HS-5 (cell line): Measurements from ENCODE around the gene FLRT3.

Experiments used
- DNase-seq: peaks from one replicate; pipeline ENCODE4 v3.0.0-alpha.2; 2012; ENCODE audit warnings: low read depth

The FLRT3 gene

DNA sequence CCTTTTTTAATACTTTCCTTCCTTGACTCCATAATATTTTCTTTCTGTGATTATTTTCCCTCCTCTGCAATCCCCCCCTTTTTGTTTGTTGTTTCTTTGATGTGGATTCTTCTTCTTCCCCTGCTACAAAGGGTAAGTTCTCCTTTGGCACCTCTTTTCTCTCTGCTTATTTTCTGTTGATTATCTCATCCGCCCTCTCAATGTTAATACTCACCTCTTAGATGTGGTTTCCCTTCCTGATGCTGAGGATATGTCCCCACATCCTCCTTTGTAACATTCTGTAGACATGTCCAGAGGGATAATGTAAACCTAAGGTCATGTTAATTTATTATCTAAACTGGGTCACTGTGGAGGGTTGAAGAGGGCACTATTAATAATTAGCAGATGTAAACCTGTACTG lies 17.7 kb downstream of the FLRT3 start:
- no peak for DNase-seq

DNA sequence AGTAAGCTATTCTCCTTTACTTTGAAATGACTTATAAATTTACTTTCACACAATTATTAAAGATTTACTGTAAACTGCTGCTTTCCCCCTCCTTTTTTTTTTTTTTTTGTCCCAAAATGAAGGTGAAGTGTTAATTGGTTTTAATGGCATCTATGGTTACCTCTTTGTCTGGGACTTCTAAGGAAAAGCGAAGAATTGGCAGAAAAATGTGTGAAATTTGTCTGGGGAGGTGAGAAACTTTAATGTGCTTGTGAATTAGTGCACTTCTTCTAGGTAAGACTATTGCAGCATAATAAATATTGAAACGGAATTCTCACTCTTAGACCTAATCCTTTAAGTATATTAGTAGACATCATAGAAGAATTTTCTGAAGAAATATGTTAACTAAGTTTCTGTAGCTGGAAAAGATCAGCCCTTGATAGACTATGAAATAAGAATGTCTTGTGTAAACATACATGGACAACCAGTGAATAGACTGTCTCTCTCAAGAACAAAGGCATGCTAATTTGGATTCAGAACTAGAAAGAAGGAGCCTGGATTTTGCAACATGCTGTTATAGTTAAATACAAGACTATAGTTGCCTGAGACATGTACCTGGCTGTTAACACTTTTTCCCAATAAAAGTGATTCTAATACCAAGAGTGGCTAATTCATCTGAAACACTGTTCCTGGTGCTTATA lies 23.9 kb downstream of the FLRT3 start:
- no peak for DNase-seq

DNA sequence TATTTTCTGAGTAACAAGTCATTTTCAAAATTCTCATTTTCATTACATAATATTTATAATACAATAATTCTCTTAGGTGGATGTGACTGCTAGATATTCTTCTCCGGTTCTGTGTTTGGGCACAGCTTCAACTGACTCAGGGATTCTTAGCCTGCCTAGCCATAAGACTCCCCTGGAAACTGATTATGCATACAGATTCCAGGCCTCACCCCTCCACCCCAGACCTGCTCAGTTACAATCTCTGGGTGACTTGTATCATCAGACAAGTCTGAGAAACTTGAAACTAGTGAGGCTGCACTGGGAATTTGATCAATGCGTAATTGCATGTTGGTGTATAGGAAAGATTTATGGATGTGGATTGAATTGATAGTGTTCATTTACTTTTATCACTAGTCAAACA lies 25.4 kb downstream of the FLRT3 start:
- DNase-seq = no peak

GRCh38 chr20:14310977-14311627 lies 26.3 kb downstream of the FLRT3 start:
- DNase-seq = no peak

GRCh38 chr20:14307956-14308355 lies 29.5 kb downstream of the FLRT3 start:
- no peak for DNase-seq

GRCh38 chr20:14304472-14304871 lies 32.9 kb downstream of the FLRT3 start:
- no peak for DNase-seq

GRCh38 chr20:14303651-14304050 lies 33.8 kb downstream of the FLRT3 start:
- DNase-seq = no peak

GRCh38 chr20:14303106-14303505 lies 34.3 kb downstream of the FLRT3 start:
- no peak for DNase-seq

- no peak for DNase-seq
Measured at GRCh38 chr20:14299831-14300230, 37.6 kb downstream of the FLRT3 start.

GRCh38 chr20:14295770-14296309 lies 41.6 kb downstream of the FLRT3 start:
- no peak for DNase-seq

GRCh38 chr20:14295238-14295637 lies 42.2 kb downstream of the FLRT3 start:
- no peak for DNase-seq

DNA sequence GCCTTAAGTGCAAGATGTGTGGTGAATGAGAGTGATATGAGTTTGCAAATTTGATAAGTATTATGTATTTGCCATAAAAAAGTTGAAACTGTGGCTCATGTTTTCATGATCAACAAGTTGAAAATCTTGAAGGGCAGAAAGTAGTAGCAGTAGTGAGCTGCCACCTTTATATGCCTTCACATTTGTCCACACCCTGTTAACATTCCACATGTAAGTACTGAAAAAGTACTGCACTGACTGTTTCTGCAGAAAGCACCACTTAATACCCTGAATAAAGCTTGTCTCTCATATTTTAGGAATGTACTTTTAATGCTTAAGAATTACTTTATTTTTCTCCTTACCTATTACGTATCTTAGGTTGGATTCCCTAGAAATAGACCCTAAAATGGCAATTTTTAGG lies 45.9 kb downstream of the FLRT3 start:
- DNase-seq = no peak

DNA sequence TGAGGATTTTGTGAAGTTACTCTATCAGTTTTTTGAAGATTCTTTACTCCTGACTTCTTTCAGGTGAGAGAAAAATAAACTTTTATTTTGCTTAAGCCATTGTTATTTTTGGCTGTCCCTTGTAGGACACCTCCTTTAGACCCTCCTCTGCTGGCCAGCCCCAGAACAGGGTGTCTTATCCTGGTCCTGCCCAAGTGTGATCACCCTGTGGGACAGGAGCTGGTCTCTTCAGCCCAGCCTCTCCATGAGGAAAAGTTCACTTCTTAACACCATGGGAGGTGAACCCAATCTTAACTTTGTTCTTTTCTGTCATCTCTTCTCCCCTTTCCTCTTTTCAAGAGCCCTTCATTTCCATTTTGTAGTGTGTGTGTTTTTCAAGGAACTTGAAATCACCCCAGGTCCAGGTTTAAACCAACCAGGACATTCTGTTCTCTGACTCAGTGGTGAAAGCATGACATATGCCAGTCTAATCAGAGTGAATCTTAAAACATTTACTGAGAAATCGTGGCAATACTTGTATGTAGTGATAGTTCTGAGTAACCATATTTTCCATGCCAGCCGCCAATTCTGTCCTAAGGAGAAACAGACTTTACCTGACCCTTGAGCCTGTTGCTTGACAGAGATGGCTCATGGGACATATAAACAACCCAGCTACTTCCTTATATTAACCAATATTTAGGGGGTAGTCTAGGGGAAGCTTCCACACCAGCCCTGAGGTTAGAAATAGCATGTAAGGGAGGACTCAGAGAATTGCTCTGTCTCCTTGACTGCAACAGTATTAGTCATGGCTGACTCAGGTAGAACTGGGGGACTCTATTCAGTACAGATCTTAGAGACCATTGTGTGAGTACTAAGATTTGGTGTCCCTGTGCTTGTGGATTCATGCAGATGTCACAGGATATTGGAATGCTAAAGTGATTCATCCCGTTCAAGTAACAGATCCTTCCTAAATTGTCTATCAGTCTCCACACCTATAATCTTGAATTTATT lies 48.8 kb downstream of the FLRT3 start:
- DNase-seq = peak; percentile 86

DNA sequence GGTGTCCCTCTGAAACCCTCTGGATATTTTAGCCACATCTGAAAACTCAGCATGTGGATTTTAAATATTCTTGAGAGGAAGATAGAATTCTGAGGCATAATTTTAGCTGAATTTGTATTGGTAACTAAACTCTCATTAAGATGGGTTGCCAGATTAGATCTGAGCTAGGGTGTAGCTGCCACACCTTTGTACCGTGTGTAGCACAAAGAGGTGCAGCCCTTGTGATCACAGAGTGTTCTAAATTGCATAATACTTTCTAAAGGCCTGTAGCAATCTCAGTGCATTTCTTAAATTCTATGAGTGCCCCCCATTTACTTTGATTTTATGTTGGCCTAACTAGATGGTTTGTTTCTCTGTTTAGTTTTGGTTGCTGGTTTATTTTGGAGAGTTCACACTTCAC lies 53.0 kb downstream of the FLRT3 start:
- no peak for DNase-seq

DNA sequence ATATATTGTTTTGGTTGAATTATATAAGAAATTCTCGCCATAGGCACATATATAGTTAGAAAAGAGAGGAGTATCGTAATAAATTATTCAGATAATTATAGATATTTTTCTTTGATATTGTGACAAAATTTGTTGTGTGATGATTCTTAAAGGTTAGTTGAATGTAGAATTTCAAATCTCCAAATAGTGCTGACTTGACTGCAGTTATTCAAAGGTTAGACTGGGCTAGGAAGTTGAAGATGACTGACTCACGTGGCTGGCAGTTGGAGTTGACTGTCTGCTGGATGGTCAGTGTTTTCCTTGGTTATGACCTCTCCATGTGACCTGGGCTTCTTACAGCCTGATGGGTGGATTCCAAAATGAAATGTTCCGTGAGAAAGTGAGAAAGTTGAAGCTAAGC lies 55.3 kb downstream of the FLRT3 start:
- DNase-seq = no peak
